Panc1 (cell line): ENCODE results near the gene GPD1. TPM values are rescaled to one million over a fixed set of nuclear protein-coding genes. Genes with fewer than 3 reads are reported as not detected.
A peak's percentile ranks its signal among the peaks of the same experiment; 100 is the strongest.

Experiments
- ATAC-seq: fragments of 200-7000 bp; cut with Tn5 transposase; 2 replicates; pipeline ENCODE4 v1.9.1; 2020; ENCODE audit warnings: mild to moderate bottlenecking, moderate library complexity
- BruUV-seq: library from RNA; stranded (reverse); fragments of 400-500 nt; replicated peaks from 2 replicates; lab custom pipeline; 2021; lab: Mats Ljungman, UMichigan
- CTCF ChIA-PET: fragments of 300-600 bp; sonication (Branson Sonifier 250); formaldehyde crosslinking; loops from one replicate; lab custom pipeline; 2022; ENCODE audit warnings: antibody characterized with exemption; lab: Charles Lee
- POLR2A ChIA-PET: fragments of 300-600 bp; sonication (Branson Sonifier 250); formaldehyde crosslinking; loops from one replicate; lab custom pipeline; 2022; ENCODE audit warnings: antibody characterized with exemption; lab: Charles Lee
- DNase-seq: peaks from one replicate; pipeline ENCODE4 v3.0.0-alpha.2; 2010; ENCODE audit warnings: low read depth, low spot score
- H3K27ac ChIP-seq: 2 replicates; pipeline ENCODE4 v1.5.1; 2011; ENCODE audit warnings: mild to moderate bottlenecking, low read length, inconsistent platforms
- H3K27me3 ChIP-seq: fragments of 200-500 bp; sonication (Bioruptor generic); 2 replicates; pipeline ENCODE4 v1.6.0; 2014; ENCODE audit warnings: low read length, inconsistent platforms; ENCODE audit not compliant: control insufficient read depth, insufficient read depth
- H3K36me3 ChIP-seq: fragments of 200-500 bp; sonication (Bioruptor generic); 2 replicates; pipeline ENCODE4 v1.5.1; 2014; ENCODE audit warnings: inconsistent platforms, mild to moderate bottlenecking, low read length, moderate library complexity; ENCODE audit not compliant: control insufficient read depth, insufficient read depth
- H3K4me1 ChIP-seq: 2 replicates; pipeline ENCODE4 v1.5.1; 2011; ENCODE audit warnings: inconsistent platforms, mild to moderate bottlenecking, low read length, moderate library complexity; ENCODE audit not compliant: control insufficient read depth, insufficient read depth
- H3K4me3 ChIP-seq, 2 experiments: 2 replicates each; pipeline ENCODE4 v1.5.1; 2011 to 2012; ENCODE audit warnings: low read depth in 2 of 2, low read length in 2 of 2, mild to moderate bottlenecking in 2 of 2, inconsistent platforms in 1 of 2, moderate library complexity in 1 of 2
- H3K9me3 ChIP-seq: fragments of 200-500 bp; sonication (Bioruptor generic); 2 replicates; pipeline ENCODE4 v1.5.1; 2014; ENCODE audit warnings: low read depth, mild to moderate bottlenecking, inconsistent platforms, low read length, moderate library complexity; ENCODE audit not compliant: control insufficient read depth, insufficient read depth
- CTCF ChIP-seq: fragments of 450-650 bp; IDR thresholded peaks from 2 replicates; pipeline ENCODE4 v1.5.1; 2017; ENCODE audit warnings: mild to moderate bottlenecking
- POLR2AphosphoS5 ChIP-seq: IDR thresholded peaks from 2 replicates; pipeline ENCODE4 v1.6.1; 2012; ENCODE audit warnings: mild to moderate bottlenecking, low read depth, low read length, moderate library complexity
- REST ChIP-seq, 2 experiments: IDR thresholded peaks; 2 replicates each; pipeline ENCODE4 v1.6.1; 2011 to 2012; ENCODE audit warnings: low read depth in 2 of 2, control low read depth in 1 of 2, low read length in 1 of 2, mild to moderate bottlenecking in 1 of 2, moderate library complexity in 1 of 2; ENCODE audit not compliant: insufficient read depth in 1 of 2
- SIN3A ChIP-seq: IDR thresholded peaks from 2 replicates; pipeline ENCODE4 v1.6.1; 2012; ENCODE audit warnings: low read depth, mild to moderate bottlenecking, low read length, moderate library complexity, borderline replicate concordance; ENCODE audit not compliant: insufficient read depth
- TCF7L2 ChIP-seq: IDR thresholded peaks from 2 replicates; pipeline ENCODE4 v1.6.1; 2011; ENCODE audit warnings: mild to moderate bottlenecking, low read depth, low read length, inconsistent platforms
- in situ Hi-C: cut with HindIII; loops from 2 replicates; pipeline ENCODE4 v1.10.0; 2016; ENCODE audit warnings: low sequenced_read_pairs, low pct_unique_long_range_greater_than_20kb
- intact Hi-C: fragments of 100-400 bp; cut with micrococcal nuclease; formaldehyde crosslinking; loops from one replicate; pipeline ENCODE4 v1.10.0; 2022; ENCODE audit not compliant: unreplicated experiment
- total RNA-seq: library from RNA; stranded (reverse); gene quantifications from one replicate; pipeline ENCODE4 v1.2.1, GENCODE V29; 2021; ENCODE audit not compliant: unreplicated experiment

GPD1 gene
- total RNA-seq, 1 experiment from 2014 or later = 0.28 TPM

GRCh38 chr12:50069539-50069938, 34.3 kb upstream of the GPD1 start:
- intact Hi-C loops (no loop called here), in situ Hi-C loops (no loop called here)
- DNase-seq (no peak), ATAC-seq (no peak)
- POLR2A ChIA-PET = no interaction called here
- BruUV-seq = no TSS peak
- no peaks in the 10 kb centered on the region for H3K9me3 ChIP-seq
- no peak overlapping the region for H3K27ac ChIP-seq
- H3K27me3 ChIP-seq = no peaks in the 10 kb centered on the region
- TF ChIP-seq CTCF = no peak
- no peak for TF ChIP-seq REST (IDR thresholded peaks at IDR 0.05; ENCODE audit: insufficient read depth in 1 of 2, low read depth in 2 of 2, low read length in 1 of 2)
- TF ChIP-seq SIN3A = no peak
- no peak for TF ChIP-seq POLR2AphosphoS5
- TF ChIP-seq TCF7L2 = no peak
- H3K4me3 ChIP-seq = no peak overlapping the region
- H3K36me3 ChIP-seq = no peaks in the 10 kb centered on the region
- H3K4me1 ChIP-seq = 0 out of 2 replicates have a peak, but pooled peaks cover 3% of the 10 kb centered on the region
- CTCF ChIA-PET = interaction anchor here (0.7 to 3.3 kb wide), 3 partner anchors 13 to 102 kb away, joined by 5 to 30 read pairs (median 6); no protein-coding TSS in a partner anchor

GRCh38 chr12:50070314-50071060, 33.3 kb upstream of the GPD1 start:
- Histone ChIP-seq H3K9me3 (no peaks in the 10 kb centered on the region), H3K27me3 (no peaks in the 10 kb centered on the region), H3K27ac (peak overlapping the region; percentile 18; the same call in 1 of the 2 replicates), H3K4me1 (0 out of 2 replicates have a peak, but pooled peaks cover 3% of the 10 kb centered on the region), H3K4me3 (no peak overlapping the region), H3K36me3 (no peaks in the 10 kb centered on the region)
- in situ Hi-C loops = no loop called here
- no TSS peak for BruUV-seq
- CTCF ChIA-PET = interaction anchor here (0.5 to 3.3 kb wide), 15 partner anchors 12 to 737 kb away, joined by 3 to 30 read pairs (median 4); partner anchors contain the start of genes AQP6 and SMARCD1
- no peak for DNase-seq
- ATAC-seq = peak; percentile 83
- TF ChIP-seq POLR2AphosphoS5 (no peak), TCF7L2 (no peak), CTCF (peak; percentile 96), REST (IDR thresholded peaks at IDR 0.05; ENCODE audit: insufficient read depth in 1 of 2, low read depth in 2 of 2, low read length in 1 of 2) (no peak)
- intact Hi-C loops = loop anchor here (1.0 kb wide), 1 partner anchor 103 kb away; no protein-coding TSS in a partner anchor
- POLR2A ChIA-PET = interaction anchor here (0.6 to 0.7 kb wide), 2 partner anchors 549 to 665 kb away, joined by 4 to 7 read pairs; no protein-coding TSS in a partner anchor
